OCI-LY7 (cell line): ENCODE results near the gene SPINT1. TPM values are rescaled to one million over a fixed set of nuclear protein-coding genes. Genes with fewer than 3 reads are reported as not detected.

ENCODE experiments used
- BruUV-seq: library from RNA; stranded (reverse); fragments of 400-500 nt; replicated peaks from 2 replicates; lab custom pipeline; 2021; lab: Mats Ljungman, UMichigan
- CTCF ChIA-PET: fragments of 300-600 bp; sonication (Branson Sonifier 250); formaldehyde crosslinking; loops from one replicate; lab custom pipeline; 2022; ENCODE audit warnings: antibody characterized with exemption; ENCODE audit not compliant: unreplicated experiment; lab: Charles Lee
- POLR2A ChIA-PET: fragments of 300-600 bp; sonication (Branson Sonifier 250); formaldehyde crosslinking; loops from one replicate; lab custom pipeline; 2022; ENCODE audit warnings: antibody characterized with exemption; lab: Charles Lee
- DNase-seq: peaks from one replicate; pipeline ENCODE4 v3.0.0-alpha.2; 2015; ENCODE audit warnings: low spot score
- H2AFZ ChIP-seq: fragments of 200-600 bp; sonication (generic), shearing (Covaris generic); 2 replicates; pipeline ENCODE4 v1.6.1; 2014; ENCODE audit warnings: mild to moderate bottlenecking, antibody characterized with exemption, low read length, moderate library complexity
- H3K27ac ChIP-seq: fragments of 200-600 bp; sonication (generic); 2 replicates; pipeline ENCODE4 v1.5.1; 2014; ENCODE audit warnings: mixed run types, low read depth, mild to moderate bottlenecking, moderate library complexity, low read length, inconsistent platforms; ENCODE audit not compliant: poor library complexity, severe bottlenecking
- H3K36me3 ChIP-seq: fragments of 200-600 bp; sonication (generic); 2 replicates; pipeline ENCODE4 v1.6.1; 2014; ENCODE audit warnings: mild to moderate bottlenecking, antibody characterized with exemption, low read length, moderate library complexity, mixed read lengths; ENCODE audit not compliant: insufficient read depth
- H3K4me1 ChIP-seq: fragments of 200-600 bp; sonication (generic); 2 replicates; pipeline ENCODE4 v1.5.1; 2014; ENCODE audit warnings: mild to moderate bottlenecking, low read length; ENCODE audit not compliant: insufficient read depth, poor library complexity, severe bottlenecking
- H3K4me2 ChIP-seq: fragments of 200-600 bp; sonication (generic); 2 replicates; pipeline ENCODE4 v1.6.1; 2014; ENCODE audit warnings: mild to moderate bottlenecking, low read length
- H3K4me3 ChIP-seq: fragments of 200-600 bp; sonication (generic); 2 replicates; pipeline ENCODE4 v1.5.1; 2014; ENCODE audit warnings: mild to moderate bottlenecking, low read depth, low read length; ENCODE audit not compliant: poor library complexity, severe bottlenecking
- H3K79me2 ChIP-seq: fragments of 200-600 bp; sonication (generic); 2 replicates; pipeline ENCODE4 v1.6.1; 2016; ENCODE audit warnings: low read depth, mild to moderate bottlenecking, low read length, moderate library complexity, mixed read lengths; ENCODE audit not compliant: insufficient read depth
- H3K9me2 ChIP-seq: fragments of 200-600 bp; sonication (generic); 2 replicates; pipeline ENCODE4 v1.6.1; 2016; ENCODE audit warnings: mild to moderate bottlenecking, low read length, mixed read lengths; ENCODE audit not compliant: insufficient read depth
- H3K9me3 ChIP-seq: fragments of 200-600 bp; sonication (generic); 2 replicates; pipeline ENCODE4 v1.6.1; 2014; ENCODE audit warnings: mild to moderate bottlenecking, mixed run types, low read length, mixed read lengths
- H4K20me1 ChIP-seq: fragments of 200-600 bp; sonication (generic); 2 replicates; pipeline ENCODE4 v1.6.1; 2014; ENCODE audit warnings: mild to moderate bottlenecking, antibody characterized with exemption, low read length, moderate library complexity, mixed read lengths; ENCODE audit not compliant: insufficient read depth
- EZH2phosphoT487 ChIP-seq: fragments of 200-600 bp; sonication (generic); IDR thresholded peaks from 2 replicates; pipeline ENCODE4 v1.6.1; 2018; ENCODE audit warnings: low read depth, borderline replicate concordance, mild to moderate bottlenecking, mixed run types, antibody characterized with exemption, low read length, moderate library complexity, mixed read lengths
- intact Hi-C: fragments of 100-400 bp; cut with micrococcal nuclease; formaldehyde crosslinking; loops from one replicate; pipeline ENCODE4 v1.10.0; 2022; ENCODE audit not compliant: unreplicated experiment
- total RNA-seq, 2 experiments: library from RNA; depleted of rRNA in 1 of 2; stranded (reverse); fragments of >200 nt in 1 of 2; shearing (Covaris generic) in 1 of 2; gene quantifications; 2 replicates each; pipeline ENCODE4 v1.2.3, GENCODE V29; 2014 to 2022
- TF ChIP-seq, protein P1 (sequence below): fragments of 200-600 bp; sonication (generic); conservative IDR thresholded peaks from 2 replicates; pipeline ENCODE4 v1.5.1; 2014; ENCODE audit warnings: mild to moderate bottlenecking, antibody characterized with exemption, low read length, moderate library complexity, mixed read lengths

Gene SPINT1
- total RNA-seq, 2 experiments from 2014 or later = 2.4 TPM; not detected in 1

DNA sequence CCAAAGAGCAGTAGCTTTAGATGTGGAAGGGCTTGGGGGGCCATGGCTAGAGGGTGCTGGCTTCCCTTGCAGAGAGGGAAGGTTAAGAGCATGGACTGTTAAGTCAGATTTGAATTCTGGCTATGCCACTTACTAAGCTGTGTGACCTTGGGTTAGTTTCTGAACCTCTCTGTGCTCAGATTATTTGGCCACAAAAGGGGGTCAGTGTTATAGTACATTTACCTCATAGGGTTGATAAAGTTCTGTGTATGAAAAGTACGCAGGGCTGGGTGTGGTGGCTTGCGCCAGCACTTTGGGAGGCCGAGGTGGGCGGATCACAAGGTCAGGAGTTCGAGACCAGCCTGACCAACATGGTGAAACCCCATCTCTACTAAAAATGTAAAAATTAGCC, 57.2 kb downstream of the SPINT1 start:
- Histone ChIP-seq H3K79me2 (peaks cover 13% of the 10 kb centered on the region), H3K9me3 (no peaks in the 10 kb centered on the region), H2AFZ (no peak overlapping the region), H3K36me3 (peaks cover 78% of the 10 kb centered on the region), H3K27ac (no peak overlapping the region), H3K4me1 (peaks cover 43% of the 10 kb centered on the region), H3K9me2 (no peaks in the 10 kb centered on the region), H4K20me1 (0 out of 2 replicates have a peak, but pooled peaks cover 1% of the 10 kb centered on the region), H3K4me3 (no peak overlapping the region), H3K4me2 (no peak overlapping the region)
- CTCF ChIA-PET = no interaction called here
- no peak for DNase-seq
- TF ChIP-seq, protein P1, sequence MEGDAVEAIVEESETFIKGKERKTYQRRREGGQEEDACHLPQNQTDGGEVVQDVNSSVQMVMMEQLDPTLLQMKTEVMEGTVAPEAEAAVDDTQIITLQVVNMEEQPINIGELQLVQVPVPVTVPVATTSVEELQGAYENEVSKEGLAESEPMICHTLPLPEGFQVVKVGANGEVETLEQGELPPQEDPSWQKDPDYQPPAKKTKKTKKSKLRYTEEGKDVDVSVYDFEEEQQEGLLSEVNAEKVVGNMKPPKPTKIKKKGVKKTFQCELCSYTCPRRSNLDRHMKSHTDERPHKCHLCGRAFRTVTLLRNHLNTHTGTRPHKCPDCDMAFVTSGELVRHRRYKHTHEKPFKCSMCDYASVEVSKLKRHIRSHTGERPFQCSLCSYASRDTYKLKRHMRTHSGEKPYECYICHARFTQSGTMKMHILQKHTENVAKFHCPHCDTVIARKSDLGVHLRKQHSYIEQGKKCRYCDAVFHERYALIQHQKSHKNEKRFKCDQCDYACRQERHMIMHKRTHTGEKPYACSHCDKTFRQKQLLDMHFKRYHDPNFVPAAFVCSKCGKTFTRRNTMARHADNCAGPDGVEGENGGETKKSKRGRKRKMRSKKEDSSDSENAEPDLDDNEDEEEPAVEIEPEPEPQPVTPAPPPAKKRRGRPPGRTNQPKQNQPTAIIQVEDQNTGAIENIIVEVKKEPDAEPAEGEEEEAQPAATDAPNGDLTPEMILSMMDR = no peak
- no peak for TF ChIP-seq EZH2phosphoT487
- intact Hi-C loops = no loop called here
- BruUV-seq = no TSS peak
- POLR2A ChIA-PET = interaction anchor here (0.6 kb wide), 1 partner anchor 24 kb away, joined by 5 read pairs; no protein-coding TSS in a partner anchor

DNA sequence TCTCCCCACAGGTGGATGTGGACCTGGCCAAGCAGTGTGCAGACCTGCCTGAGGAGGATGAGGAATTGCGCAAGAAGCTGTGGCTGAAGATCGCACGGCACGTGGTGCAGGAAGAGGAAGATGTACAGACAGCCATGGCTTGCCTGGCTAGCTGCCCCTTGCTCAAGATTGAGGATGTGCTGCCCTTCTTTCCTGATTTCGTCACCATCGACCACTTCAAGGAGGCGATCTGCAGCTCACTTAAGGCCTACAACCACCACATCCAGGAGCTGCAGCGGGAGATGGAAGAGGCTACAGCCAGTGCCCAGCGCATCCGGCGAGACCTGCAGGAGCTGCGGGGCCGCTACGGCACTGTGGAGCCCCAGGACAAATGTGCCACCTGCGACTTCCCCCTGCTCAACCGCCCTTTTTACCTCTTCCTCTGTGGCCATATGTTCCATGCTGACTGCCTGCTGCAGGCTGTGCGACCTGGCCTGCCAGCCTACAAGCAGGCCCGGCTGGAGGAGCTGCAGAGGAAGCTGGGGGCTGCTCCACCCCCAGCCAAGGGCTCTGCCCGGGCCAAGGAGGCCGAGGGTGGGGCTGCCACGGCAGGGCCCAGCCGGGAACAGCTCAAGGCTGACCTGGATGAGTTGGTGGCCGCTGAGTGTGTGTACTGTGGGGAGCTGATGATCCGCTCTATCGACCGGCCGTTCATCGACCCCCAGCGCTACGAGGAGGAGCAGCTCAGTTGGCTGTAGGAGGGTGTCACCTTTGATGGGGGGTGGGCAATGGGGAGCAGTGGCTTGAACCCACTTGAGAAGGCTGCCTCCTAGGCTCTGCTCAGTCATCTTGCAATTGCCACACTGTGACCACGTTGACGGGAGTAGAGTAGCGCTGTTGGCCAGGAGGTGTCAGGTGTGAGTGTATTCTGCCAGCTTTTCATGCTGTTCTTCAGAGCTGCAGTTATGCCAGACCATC, 59.0 kb downstream of the SPINT1 start:
- H3K79me2 ChIP-seq = peaks cover 12% of the 10 kb centered on the region
- POLR2A ChIA-PET = interaction anchor here (0.6 to 1.7 kb wide), 6 partner anchors 8 to 283 kb away, joined by 3 to 11 read pairs (median 3); partner anchors contain the start of genes CHAC1 and VPS18
- TF ChIP-seq, protein P1 = no peak
- no peak for TF ChIP-seq EZH2phosphoT487
- no peaks in the 10 kb centered on the region for H4K20me1 ChIP-seq
- H3K9me3 ChIP-seq = no peaks in the 10 kb centered on the region
- H2AFZ ChIP-seq = peak overlapping the region; percentile 55; the same call in 1 of the 2 replicates
- no TSS peak for BruUV-seq
- intact Hi-C loops = no loop called here
- H3K36me3 ChIP-seq = peaks cover 62% of the 10 kb centered on the region
- peak; percentile 80 for DNase-seq
- peak overlapping the region; percentile 42 for H3K4me3 ChIP-seq
- CTCF ChIA-PET = interaction anchor here (0.5 to 1.5 kb wide), 6 partner anchors 8 to 281 kb away, joined by 3 to 6 read pairs (median 4); partner anchors contain the start of genes DLL4 and VPS18
- no peaks in the 10 kb centered on the region for H3K9me2 ChIP-seq
- peak overlapping the region; percentile 87 for H3K27ac ChIP-seq
- H3K4me1 ChIP-seq = peaks cover 58% of the 10 kb centered on the region
- H3K4me2 ChIP-seq = peak overlapping the region; percentile 68
